Erythroblast (primary cell): ENCODE measurements around the gene CPNE5.

Experiments used
- DNase-seq, 2 experiments: peaks; one replicate each; lab custom pipeline; 2025; lab: John Stamatoyannopoulos, UW
- GATA1 ChIP-seq: IDR thresholded peaks from 2 replicates; pipeline ENCODE4 v1.6.1; 2011; ENCODE audit warnings: low read depth, mild to moderate bottlenecking, control low read depth, low read length, moderate library complexity
- POLR2A ChIP-seq: IDR thresholded peaks from 2 replicates; pipeline ENCODE4 v1.6.1; 2011; ENCODE audit warnings: mild to moderate bottlenecking, low read length

Gene CPNE5

GRCh38 chr6:36788768-36789167, 50.5 kb downstream of the CPNE5 start:
- DNase-seq, result no peak
- TF ChIP-seq GATA1 (no peak), POLR2A (no peak)

DNA sequence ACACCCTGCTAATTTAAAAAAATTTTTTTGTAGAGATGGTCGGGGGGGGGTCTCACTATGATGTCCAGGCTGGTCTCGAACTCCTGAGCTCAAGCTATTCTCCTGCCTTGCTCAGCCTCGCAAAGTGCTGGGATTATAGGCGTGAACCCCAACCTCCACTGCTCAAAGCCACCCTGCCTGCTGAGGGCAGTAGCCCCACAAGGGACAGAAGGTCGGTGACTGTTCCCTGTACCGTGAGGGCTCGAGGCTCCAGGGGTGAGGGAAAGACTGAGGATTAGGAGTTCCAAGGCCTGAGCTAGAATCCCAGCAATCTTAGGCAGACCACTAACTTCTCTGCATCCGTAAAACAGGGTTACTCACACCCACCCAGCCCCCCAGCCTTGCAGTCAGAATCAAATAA, 51.1 kb downstream of the CPNE5 start:
- TF ChIP-seq GATA1, result no peak
- TF ChIP-seq POLR2A, result no peak
- no peak for DNase-seq

GRCh38 chr6:36787210-36787609, 52.0 kb downstream of the CPNE5 start:
- TF ChIP-seq POLR2A (no peak), GATA1 (no peak)
- DNase-seq, result no peak

- DNase-seq, result no peak
- TF ChIP-seq GATA1, result no peak
- TF ChIP-seq POLR2A, result no peak
These were observed 53.1 kb downstream of the CPNE5 start for GRCh38 chr6:36786055-36786675.

DNA sequence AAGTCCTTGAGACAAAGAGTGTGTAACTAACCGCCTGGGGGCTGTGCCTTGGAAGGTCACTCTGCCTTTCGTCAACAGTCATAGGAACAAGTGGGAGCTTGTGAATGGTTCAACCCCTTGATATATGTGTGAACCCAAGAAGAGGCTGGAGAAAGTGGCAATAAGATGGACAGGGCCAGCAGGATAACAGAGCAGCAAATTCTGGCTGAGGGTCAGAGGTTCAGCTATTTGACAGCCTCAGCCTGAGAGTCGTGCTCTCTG, 54.9 kb downstream of the CPNE5 start:
- DNase-seq, result no peak
- TF ChIP-seq POLR2A (no peak), GATA1 (no peak)

GRCh38 chr6:36783603-36784375, 55.5 kb downstream of the CPNE5 start:
- no peak for DNase-seq
- TF ChIP-seq GATA1 (no peak), POLR2A (no peak)

- TF ChIP-seq POLR2A, result no peak
- no peak for TF ChIP-seq GATA1
- DNase-seq, result no peak
These were observed 57.6 kb downstream of the CPNE5 start for GRCh38 chr6:36781669-36782068.

- no peak for DNase-seq
- TF ChIP-seq GATA1, result no peak
- no peak for TF ChIP-seq POLR2A
These were observed 58.6 kb downstream of the CPNE5 start for GRCh38 chr6:36780442-36781177.

DNA sequence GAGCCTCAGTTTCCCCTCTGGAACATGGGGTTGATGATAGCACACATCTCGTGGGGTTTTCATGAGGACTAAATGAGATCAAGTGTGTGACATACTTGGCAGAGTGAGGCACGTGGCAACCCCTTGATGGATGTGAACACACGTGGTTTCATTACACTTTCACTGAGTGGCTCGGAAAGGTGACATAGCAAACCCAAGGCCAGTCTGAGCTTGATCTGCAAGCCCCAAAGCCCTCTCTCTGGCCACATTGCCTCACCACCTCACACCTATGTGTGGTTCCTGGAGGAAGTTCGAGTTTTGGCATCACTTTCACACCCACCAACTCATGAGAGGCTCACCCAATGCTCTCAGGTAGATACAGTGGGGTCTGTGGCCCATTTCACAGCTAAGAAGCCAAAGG, 60.0 kb downstream of the CPNE5 start:
- TF ChIP-seq GATA1, result no peak
- no peak for TF ChIP-seq POLR2A
- no peak for DNase-seq

GRCh38 chr6:36777801-36778200, 61.4 kb downstream of the CPNE5 start:
- TF ChIP-seq GATA1 (no peak), POLR2A (no peak)
- no peak for DNase-seq

GRCh38 chr6:36776167-36776566, 63.1 kb downstream of the CPNE5 start:
- TF ChIP-seq POLR2A (no peak), GATA1 (no peak)
- DNase-seq, result no peak

DNA sequence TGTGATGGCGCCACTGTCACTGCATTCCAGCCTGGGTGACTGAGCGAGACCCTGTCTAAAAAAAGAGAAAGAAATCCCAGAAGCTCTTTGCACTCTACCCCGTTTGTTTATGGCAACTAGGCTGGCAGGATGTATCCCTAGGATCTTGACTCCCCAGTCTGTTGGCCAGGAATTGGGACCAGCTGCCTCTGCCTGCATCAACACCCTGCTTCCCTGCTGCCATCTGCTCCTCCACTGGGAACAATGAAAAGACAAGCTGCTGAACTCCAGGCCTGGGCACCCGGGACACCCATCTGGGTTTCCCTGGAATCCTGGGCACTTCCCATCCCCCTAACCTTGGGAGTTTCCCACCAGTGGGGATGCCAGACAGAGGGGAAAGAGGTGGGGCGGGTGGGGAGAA, 64.9 kb downstream of the CPNE5 start:
- no peak for DNase-seq
- TF ChIP-seq GATA1, result no peak
- TF ChIP-seq POLR2A, result no peak

GRCh38 chr6:36772397-36772796, 66.8 kb downstream of the CPNE5 start:
- TF ChIP-seq GATA1 (no peak), POLR2A (no peak)
- no peak for DNase-seq

- TF ChIP-seq POLR2A, result no peak
- no peak for TF ChIP-seq GATA1
These were observed 68.1 kb downstream of the CPNE5 start for GRCh38 chr6:36771145-36771544.

More at GRCh38 chr6:36771145-36771544, 68.1 kb downstream of the CPNE5 start:
- DNase-seq, result no peak
